ENCODE measurements around the gene ERP27.

The ERP27 gene

DNA sequence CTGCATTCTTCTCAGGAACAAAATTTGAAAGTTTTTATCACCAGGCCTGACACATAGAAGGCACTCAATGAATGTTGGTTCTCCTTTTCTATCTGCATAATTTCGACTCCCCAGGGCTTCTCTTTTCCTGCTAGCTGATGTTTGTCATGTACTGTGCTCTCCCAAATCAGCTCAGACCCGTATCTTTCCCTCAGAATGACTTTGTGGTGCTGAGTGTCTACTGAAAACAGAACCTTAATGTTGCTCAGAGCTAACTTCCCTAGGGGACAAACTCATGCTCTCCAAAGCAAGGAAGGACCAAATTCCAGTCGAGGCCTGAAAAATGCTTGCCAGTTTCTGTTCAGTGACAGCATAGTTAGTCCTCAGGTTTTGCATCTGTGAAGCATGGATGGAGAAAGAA is 21.1 kb upstream of the ERP27 start:
- no peak for DNase-seq

DNA sequence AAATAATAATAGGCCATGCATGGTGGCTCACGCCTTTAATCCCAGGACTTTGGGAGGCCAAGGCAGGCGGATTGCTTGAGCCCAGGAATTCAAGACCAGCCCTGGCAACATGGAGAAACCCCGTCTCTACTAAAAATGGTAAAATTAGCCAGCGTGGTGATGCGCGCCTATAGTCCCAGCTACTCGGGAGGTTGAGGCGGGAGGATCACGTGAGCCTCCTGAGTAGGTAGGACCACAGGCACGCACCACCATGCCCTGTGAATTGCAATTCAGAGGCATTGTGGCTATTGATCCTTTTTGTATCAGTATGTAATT is 20.7 kb upstream of the ERP27 start:
- DNase-seq, result no peak

DNA sequence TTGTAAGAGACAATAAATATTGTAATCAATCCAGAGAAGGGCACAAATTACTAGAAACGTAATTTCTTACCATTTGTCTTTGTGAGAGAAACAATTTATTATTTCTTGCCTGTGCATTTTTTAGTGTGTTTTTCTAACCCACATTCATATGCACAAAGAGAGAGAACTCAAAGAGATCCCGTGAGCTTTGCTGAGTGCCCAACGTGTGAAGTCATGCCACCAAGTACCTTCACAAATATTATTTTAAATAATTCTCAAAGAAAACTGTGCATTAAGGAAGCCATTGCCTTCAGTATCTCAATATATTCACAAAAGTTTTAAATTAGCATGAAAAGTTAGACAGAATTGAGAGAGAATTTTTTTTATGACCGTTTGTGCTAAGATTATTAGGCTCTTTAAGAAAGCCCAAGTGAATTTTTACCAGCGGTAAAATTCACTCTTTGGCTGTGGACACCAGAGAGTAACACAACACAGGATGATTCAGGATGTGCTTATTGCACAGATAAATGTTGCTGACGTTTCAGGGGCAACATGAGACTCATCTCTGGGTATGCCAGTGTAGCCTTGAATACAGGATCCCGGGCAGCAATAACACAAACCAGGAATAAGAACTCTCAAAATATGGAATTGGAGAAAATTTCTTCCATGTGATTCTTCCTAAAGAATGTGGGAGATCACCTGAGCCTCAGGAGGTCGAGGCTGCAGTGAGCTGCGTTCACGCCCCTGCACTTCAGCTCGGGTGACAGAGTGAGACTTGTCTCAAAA is 20.2 kb upstream of the ERP27 start:
- no peak for DNase-seq

DNA sequence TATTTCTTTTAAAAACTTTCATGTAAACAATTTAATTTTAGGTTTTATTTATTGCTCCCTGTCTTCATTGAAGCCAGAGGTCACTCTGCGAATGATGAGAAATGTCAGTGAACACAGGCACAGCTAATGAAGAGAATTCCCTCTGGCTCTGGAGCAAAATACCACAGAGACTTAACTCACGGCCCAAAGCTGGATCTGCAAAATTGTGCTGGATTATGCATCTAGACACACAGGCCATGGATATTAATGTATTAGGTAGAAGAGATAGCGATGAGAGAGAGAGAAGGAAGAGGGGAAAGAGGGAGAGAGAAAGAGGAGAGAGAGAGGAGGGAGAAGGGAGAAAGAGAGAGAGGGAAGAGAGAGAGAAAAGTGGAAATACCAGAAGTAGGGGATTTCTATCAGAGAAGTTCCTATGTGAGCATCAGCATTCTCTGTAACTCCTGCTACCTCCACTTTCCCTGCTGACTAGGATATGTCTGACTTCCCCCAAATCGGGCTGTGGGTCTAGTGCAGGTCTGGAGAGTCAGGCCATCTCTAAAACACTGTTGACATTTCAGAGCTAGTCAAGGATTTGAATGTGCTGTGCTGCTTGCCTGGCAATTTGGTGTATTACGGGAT is 19.3 kb upstream of the ERP27 start:
- DNase-seq, result no peak

DNA sequence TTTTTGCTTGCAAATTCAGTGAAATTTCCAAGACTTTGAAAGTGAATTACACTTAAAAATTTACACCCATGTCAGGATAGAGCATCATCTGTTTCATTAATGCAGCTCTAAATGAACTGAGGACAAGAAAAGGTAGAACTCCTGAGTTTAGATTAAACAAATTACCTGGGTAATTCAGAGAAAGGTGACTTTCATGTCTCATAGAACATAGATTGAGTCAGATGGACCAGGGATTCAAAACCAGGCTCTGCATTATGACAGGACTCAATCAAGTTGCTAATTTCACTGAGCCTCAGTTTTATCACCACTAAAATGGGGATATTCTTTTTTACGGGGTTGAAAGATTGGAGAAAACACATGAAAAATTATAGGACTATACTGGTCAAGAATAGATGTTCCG is 18.6 kb upstream of the ERP27 start:
- DNase-seq, result no peak

DNA sequence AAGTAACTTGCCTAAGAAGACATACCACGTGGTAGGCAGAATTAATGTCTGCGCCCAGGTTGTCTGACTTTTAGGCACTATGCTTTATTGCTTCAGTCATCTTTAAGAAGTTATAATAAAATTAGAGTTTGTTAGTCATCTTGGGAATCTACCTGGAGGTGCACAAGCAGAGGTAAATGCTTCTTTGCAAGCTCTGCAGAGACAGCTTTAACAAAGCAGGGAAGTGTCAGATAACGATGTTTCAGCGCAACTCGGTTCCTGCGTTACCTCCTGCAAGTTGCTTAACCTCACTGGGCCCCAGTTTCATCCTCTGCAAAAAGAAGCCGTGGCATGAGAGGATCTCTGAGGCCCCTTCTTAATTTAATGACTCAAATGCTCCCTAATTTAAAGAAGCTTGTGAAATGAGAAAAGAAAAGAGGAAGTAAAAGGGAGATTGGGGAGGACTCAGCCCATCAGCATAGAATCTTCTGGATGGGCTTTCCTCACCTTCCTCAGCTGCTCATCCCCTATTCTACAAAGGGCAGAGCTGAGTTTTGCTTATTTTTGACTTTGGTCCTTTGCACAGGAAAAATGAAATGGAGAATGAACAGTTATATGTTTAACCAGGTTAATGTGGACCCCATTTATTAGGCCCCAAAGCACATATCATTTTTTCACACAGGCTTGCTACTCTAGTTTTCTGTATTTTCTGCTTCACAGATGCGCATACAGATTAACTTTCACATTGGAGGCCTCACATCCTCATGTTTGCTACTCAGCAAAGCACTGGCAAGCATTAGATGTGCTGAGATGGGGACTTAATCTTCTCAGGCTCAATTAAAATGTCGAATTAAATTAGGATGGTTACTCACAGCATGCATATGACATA is 17.9 kb upstream of the ERP27 start:
- no peak for DNase-seq

DNA sequence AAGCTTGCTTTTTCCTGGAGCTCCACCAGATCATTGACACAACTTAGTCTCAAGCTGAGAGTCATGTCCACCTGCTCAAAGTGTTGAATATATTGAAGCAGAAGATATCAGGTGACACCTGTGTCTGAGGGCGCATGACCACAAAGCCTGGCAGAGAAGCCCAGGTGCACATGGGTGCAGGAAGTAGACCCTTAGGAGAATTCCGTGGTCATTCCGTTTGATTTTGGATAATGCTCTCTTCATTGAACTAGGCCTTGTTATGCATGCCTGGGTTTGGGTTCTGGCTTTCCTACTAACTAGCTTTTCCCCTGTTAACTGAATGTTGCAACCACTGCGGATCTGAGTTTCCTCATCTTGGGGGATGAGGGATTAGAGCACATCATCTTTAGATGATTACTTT is 15.9 kb upstream of the ERP27 start:
- DNase-seq, result no peak

DNA sequence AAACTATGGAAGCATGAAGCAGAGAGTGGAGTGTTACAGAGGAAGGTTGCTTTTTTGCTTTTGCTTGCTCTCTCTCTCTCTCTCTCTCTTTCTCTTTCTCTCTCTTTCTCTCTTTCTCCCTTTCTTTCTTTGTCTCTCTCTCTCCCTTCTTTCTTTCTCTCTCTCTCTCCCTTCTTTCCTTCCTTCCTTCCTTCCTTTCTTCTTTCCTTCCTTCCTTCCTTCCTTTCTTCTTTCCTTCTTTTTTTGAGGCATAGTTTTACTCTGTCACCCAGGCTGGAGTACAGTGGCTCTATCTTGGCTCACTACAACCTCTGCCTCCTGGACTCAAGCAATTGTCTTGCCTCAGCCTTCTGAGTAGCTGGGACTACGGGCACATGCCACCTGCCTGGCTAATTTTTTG is 15.4 kb upstream of the ERP27 start:
- no peak for DNase-seq

DNA sequence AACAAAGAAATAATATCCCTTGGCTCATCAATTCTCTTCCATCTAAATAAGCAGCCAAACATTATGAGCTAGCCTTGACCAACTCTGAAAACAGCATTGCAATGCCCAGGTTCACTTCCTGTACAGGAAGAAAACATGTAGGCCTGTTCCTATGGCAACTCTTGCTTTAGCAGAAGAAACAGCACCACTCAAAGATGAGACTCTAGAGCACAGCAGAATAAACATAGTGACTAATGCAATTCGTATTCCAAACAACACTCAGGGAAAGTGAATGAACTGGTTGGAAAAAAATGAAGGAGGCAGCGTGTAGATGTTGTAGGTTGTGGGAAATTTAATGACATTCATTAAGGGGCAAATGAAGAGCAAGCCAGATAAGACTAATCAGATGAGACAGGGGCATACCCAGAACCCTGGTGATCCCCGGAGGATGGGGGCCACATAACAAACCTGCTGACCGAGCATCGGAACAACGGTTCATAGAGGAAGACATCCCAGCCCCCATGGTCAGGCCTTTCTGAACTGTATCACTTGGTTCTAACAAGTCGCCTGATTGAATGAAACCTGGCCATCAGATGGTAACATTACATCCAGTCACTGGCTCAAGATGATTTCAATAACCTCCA is 14.1 kb upstream of the ERP27 start:
- DNase-seq, result no peak

DNA sequence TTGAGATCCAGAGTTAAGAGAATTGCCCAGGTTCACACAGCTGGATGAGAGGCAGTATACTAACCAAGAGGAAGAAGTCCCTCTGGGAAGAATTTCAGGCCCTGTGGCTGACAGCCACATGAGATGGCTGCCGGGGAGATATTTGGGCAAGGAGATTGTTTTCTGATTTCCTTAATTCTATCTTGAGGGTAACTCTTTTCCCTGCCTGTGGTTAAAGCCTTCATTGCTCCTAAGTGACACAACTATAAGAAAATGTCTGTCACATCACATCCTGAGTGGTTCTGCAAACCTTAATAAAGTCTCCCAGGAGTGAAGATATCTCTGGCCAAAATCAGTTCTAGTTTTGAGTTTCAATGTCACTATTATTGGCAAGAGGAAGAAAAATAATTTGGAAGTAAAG is 13.5 kb upstream of the ERP27 start:
- DNase-seq, result no peak

DNA sequence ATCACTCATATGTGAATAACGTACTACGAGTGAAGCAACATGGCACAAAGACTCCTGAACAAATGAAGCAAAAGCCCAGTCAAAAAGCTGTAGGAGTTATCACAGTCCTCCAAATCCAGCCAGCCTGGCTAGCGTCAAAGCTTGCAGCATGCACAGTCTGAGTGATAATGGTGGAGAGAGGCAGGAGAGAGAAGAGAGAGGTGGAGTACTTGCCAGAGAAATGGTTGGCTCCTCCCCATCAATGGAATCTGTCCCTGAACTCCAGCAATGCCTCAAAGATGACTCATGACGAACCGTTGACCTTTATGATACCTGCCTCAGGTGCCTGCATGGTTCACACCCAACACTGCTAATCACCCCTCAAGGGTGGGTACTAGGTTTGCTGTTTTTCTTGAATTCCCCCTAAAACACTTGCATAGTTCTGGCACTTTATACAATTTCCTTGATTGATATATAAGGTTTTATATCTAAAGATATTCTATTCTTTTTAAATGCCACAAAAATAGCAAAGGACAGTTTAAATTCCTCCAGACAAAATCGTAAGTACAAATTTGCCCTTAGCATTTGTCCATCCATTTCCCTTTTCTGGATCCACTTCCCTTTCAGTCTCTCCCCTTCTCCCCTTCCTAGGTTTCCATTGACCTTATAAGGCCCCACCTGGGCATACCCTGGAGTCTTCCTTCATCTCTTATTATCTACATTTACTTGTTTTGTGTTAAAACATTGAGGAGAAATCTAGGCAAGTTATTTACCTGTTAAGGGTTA is 12.8 kb upstream of the ERP27 start:
- DNase-seq, result no peak

DNA sequence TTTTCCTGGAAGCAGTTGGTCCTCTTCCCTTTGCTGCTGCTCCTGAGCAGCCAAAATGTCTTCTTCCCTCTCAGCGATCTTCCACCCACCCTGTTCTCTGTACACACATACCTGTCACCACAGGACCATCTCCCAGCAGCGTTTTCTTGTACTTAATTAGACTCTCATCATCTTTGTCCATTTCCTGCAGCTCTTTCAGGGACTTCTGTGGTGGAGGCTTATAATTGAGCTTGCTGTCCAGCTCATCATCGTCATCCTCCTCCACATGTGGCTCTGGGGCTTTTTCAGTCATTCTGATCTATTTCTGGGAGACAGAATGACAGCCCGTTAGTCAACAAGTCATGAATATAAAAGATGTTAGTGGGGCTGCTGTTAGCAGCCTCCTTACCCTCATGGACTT is 12.1 kb upstream of the ERP27 start:
- DNase-seq, result no peak

DNA sequence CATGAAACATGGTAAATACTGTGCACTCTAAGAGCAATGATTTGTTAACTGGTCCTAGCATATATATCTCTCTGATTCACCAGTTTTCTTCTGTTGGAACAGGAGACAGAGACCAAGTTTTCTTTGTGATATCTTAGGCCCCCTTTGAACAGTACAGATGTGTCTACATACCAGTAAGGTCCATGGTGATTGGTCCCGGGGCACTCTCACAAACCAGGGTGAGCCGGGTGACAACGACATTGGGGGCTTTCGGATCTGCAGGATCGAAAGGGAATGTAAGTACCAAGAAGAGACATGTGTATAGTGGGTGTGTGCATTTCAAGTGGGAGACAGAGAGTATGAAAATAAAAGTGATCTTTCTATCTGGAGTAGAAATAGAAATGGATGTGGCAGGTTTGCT is 11.3 kb upstream of the ERP27 start:
- DNase-seq, result no peak

DNA sequence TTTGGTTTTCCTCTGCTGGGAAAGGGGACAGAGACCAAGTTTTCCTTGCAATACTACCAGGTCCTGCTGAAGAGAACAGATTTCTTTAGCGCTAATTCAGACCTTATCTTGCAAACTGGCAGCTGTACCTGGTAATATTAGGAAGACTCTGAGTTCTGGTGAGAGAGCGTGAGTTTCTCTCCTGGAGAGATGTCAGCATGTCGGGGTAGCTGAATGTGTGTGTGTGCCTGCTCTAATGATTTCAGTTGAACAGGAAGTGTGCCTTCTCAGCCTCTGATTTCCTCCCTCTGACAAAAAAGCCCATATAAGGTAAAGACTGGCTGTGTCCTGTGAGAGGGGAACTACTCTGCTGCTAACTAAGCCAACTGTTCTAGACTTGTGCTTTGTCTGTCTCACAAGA is 10.3 kb upstream of the ERP27 start:
- DNase-seq, result no peak

DNA sequence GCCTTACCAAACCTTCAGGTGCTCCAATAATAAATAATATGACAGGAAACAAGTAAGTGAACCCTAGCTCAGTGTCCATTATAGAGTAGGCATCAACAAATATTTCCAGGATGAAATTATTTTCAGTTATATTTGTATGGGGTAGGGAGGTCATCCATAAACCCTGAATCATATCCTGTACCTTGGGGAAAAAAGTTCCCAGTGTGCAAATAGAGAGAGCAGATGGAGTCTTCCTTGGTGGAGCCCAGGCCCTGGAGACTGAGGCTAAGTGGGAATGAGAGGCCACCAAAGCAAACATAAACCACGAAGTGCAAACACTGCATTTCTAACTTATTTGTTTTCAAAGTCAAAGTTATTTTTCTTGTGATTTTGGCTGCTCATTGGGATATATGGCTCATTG is 8.5 kb upstream of the ERP27 start:
- DNase-seq, result no peak

DNA sequence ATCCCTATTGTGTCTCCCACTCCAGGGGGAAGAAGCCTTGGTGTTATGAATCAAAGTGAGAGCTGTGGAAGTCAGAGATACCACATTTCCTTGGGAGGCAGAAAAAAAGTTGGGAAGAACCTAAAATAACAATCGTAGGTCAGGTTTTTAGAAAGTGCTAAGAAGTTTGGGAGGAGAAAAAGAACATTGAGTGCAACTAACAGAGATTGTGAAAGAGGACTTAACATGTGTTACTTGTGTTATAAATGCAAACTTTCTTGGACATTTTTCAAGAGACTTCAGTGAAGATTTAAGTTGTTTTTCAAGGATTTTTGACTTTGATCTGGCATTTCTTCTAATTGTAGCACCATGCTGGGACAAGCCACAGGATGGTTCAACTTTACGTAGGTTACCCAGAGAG is 7.8 kb upstream of the ERP27 start:
- DNase-seq, result no peak

DNA sequence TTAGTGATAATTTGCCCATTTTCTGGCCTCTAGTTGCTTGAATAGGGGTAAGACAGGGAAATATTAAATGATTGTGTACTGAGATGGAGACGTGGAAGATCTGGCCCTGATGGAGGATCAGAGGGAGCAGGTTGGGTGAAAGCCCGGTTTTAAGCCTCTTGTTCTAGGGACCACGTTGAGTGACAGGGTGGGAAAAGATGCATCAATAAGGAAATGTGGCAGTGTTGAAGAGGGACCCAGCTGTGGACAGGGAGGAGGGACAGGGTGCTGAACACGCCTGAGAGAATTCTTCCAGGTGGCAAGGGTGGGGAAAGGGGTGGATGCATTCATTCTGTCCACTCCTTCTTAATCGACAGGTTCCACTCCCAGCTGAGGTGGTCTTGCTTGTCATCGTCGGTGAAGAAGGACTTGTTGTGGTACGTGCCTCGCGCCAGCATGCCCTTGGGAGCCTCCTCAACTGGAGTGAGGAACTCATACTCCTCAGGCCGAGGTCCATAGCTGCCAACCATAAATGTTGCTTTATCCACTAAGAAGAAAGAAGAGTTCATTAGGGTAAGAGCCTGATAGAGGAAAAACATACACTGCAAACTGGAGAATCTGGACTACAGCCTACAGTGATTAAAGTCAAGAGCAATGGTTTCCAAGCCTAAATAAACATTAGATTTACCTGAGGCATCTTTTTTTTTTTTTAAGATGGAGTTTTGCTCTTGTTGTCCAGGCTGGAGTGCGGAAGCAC is 4.0 kb upstream of the ERP27 start:
- no peak for DNase-seq

DNA sequence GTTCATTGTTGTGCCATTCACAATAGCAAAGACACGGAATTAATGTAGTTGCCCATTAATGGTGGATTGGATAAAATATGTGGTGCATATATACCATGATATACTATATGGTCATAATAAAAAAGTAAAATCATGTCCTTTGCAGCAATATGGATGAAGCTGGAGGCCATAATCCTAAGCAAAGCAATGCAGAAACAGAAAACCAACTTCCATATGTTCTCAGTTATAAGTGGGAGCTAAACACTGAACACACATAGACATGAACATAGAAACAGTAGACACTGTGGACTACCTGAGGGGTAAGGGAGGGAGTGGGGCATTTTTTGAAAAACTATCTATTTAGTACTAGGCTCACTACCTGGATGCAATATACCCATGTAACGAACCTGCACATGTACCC is 3.0 kb upstream of the ERP27 start:
- DNase-seq, result no peak

DNA sequence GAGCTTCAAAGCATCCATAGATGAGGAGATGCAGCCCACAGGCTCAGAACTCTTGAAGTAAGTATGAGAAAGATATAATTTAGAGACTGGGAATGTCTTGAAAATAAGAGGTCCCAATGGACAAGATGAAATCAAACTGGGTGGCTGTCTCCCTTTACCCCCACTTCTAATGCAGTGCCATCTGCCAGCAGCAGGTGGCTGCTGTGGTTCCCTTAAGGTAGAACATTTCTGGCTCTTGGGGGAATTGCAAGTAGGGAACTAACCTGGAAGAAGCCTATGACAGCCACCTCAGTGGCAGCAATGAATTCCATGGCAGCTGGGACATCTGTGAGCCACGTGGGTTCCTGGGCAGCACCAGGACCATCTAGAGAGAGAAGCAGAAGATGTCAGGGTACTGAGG is 648 bp downstream of the ERP27 start:
- no peak for DNase-seq

DNA sequence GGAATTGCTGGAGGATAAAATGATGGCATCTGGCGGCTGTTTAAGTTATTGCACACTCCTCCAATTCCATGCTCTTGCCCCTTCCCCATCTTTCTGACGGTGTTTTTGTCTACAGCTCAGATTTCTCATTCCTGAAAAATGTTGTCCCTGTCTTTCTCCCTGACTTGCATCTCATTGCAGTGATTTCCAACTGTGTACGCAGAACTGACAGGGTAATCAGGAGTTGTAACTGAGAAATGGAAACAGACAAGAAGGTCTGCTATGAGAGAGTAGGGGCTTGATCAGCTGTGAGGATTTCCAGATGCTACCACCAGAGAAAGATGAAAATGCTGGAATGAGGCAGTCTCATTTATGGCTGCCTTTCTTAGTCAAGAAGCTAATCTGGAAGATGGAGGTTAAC is 1.3 kb downstream of the ERP27 start:
- DNase-seq, result no peak

DNA sequence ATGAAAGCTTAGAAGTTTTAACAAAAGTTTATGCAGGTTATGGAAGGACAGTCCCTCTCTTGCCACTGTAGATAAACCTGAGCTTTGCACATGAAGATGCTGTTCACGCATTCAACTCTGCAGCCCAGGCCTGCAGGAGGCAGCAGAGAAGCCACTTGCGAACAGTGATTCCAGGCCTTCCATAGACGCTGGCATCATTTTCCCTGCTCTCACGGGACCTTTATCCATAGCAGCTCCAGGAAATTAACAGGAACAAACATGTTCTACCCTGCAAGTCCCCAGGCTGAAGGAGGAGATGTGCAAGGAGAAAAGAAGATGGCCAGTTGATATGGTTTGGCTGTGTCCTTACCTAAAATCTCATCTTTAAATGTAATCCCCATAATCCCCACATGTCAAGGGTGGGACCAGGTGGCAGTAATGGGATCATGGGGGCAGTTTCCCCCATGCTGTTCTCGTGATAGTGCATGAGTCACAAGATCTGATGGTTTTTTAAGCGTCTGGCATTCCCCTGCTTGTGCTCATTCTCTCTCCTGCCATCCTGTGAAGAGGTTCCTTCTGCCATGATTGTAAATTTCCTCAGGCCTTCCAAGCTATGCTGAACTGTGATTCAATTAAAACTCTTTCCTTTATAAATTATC is 2.0 kb downstream of the ERP27 start:
- DNase-seq, result no peak

DNA sequence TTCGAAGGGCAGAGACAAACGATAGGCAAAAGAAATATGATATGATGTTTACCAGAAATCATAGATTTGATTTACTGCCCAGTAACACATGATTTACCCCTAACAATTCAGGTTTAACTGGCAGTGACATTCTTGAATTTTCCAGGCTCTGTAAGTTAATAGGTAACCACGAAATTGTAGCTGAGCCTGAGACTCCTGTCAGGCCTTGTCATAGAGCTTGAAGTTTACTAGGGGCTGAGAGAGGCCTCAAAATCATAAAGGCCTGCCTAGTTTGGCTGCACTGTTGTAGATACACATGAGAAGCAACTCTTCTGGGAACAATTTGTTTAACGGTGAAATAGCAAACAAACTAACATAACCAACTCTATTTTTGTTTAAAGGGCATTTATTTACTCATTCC is 3.3 kb downstream of the ERP27 start:
- DNase-seq, result no peak

Data from NCI-H1930 (cell line).